ENCODE results near the gene SIRT2. TPM values are rescaled to one million over a fixed set of nuclear protein-coding genes. Genes with fewer than 3 reads are reported as not detected.

Gene SIRT2
- total RNA-seq, 1 experiment from 2014 or later, result 37.4 TPM

- Mint-ChIP-seq H3K27ac (ENCODE audit: low read depth, unreplicated experiment) (no peak overlapping the region), H3K9me3 (ENCODE audit: unreplicated experiment) (no peaks in the 10 kb centered on the region), H3K27me3 (ENCODE audit: insufficient read depth, unreplicated experiment) (no peaks in the 10 kb centered on the region), H3K36me3 (ENCODE audit: insufficient read depth, unreplicated experiment) (peaks cover 100% of the 10 kb centered on the region), H3K4me1 (ENCODE audit: insufficient read depth, unreplicated experiment) (peaks cover 32% of the 10 kb centered on the region), H3K4me3 (ENCODE audit: unreplicated experiment) (no peak overlapping the region)
- DNase-seq (ENCODE audit: unreplicated experiment), result no peak
- ChIA-PET POLR2A (no interaction called here), CTCF (interaction anchor here (0.6 to 1.2 kb wide), 3 partner anchors 89 to 440 kb away, joined by 3 to 4 read pairs (median 4); partner anchors contain the start of gene FAM98C)
- intact Hi-C loops (cut with micrococcal nuclease), result no loop called here
- TF ChIP-seq, protein P1, sequence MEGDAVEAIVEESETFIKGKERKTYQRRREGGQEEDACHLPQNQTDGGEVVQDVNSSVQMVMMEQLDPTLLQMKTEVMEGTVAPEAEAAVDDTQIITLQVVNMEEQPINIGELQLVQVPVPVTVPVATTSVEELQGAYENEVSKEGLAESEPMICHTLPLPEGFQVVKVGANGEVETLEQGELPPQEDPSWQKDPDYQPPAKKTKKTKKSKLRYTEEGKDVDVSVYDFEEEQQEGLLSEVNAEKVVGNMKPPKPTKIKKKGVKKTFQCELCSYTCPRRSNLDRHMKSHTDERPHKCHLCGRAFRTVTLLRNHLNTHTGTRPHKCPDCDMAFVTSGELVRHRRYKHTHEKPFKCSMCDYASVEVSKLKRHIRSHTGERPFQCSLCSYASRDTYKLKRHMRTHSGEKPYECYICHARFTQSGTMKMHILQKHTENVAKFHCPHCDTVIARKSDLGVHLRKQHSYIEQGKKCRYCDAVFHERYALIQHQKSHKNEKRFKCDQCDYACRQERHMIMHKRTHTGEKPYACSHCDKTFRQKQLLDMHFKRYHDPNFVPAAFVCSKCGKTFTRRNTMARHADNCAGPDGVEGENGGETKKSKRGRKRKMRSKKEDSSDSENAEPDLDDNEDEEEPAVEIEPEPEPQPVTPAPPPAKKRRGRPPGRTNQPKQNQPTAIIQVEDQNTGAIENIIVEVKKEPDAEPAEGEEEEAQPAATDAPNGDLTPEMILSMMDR (IDR thresholded peaks at IDR 0.05; ENCODE audit: unreplicated experiment), result no peak
- BruUV-seq (replicated peaks), result no TSS peak
Observed at GRCh38 chr19:38842439-38843174, 56.8 kb downstream of the SIRT2 start.

GRCh38 chr19:38841787-38842438 is 57.5 kb downstream of the SIRT2 start:
- no peak overlapping the region for H3K27ac Mint-ChIP-seq (ENCODE audit: low read depth, unreplicated experiment)
- no peaks in the 10 kb centered on the region for H3K27me3 Mint-ChIP-seq (ENCODE audit: insufficient read depth, unreplicated experiment)
- no peak for DNase-seq (ENCODE audit: unreplicated experiment)
- H3K36me3 Mint-ChIP-seq (ENCODE audit: insufficient read depth, unreplicated experiment), result peaks cover 100% of the 10 kb centered on the region
- intact Hi-C loops (cut with micrococcal nuclease), result no loop called here
- POLR2A ChIA-PET, result interaction anchor here (0.9 kb wide), 1 partner anchor 201 kb away, joined by 3 read pairs; no protein-coding TSS in a partner anchor
- no peaks in the 10 kb centered on the region for H3K9me3 Mint-ChIP-seq (ENCODE audit: unreplicated experiment)
- CTCF ChIA-PET, result interaction anchor here (0.7 to 1.2 kb wide), 3 partner anchors 90 to 439 kb away, joined by 3 to 4 read pairs (median 4); partner anchors contain the start of gene FAM98C
- BruUV-seq (replicated peaks), result no TSS peak
- TF ChIP-seq, protein P1 (IDR thresholded peaks at IDR 0.05; ENCODE audit: unreplicated experiment), result no peak
- H3K4me1 Mint-ChIP-seq (ENCODE audit: insufficient read depth, unreplicated experiment), result peaks cover 30% of the 10 kb centered on the region
- H3K4me3 Mint-ChIP-seq (ENCODE audit: unreplicated experiment), result no peak overlapping the region

GRCh38 chr19:38841180-38841766 is 58.1 kb downstream of the SIRT2 start:
- ChIA-PET CTCF (interaction anchor here (0.6 to 1.2 kb wide), 4 partner anchors 88 to 564 kb away, joined by 3 read pairs; no protein-coding TSS in a partner anchor), POLR2A (interaction anchor here (0.8 to 5.0 kb wide), 5 partner anchors 7 to 201 kb away, joined by 3 to 59 read pairs (median 6); partner anchors contain the start of genes ECH1, HNRNPL, MRPS12 and NFKBIB)
- no peak overlapping the region for H3K4me3 Mint-ChIP-seq (ENCODE audit: unreplicated experiment)
- no peaks in the 10 kb centered on the region for H3K27me3 Mint-ChIP-seq (ENCODE audit: insufficient read depth, unreplicated experiment)
- no peaks in the 10 kb centered on the region for H3K9me3 Mint-ChIP-seq (ENCODE audit: unreplicated experiment)
- no peak overlapping the region for H3K27ac Mint-ChIP-seq (ENCODE audit: low read depth, unreplicated experiment)
- no peak for DNase-seq (ENCODE audit: unreplicated experiment)
- peaks cover 30% of the 10 kb centered on the region for H3K4me1 Mint-ChIP-seq (ENCODE audit: insufficient read depth, unreplicated experiment)
- TF ChIP-seq, protein P1 (IDR thresholded peaks at IDR 0.05; ENCODE audit: unreplicated experiment), result no peak
- no TSS peak for BruUV-seq (replicated peaks)
- peaks cover 100% of the 10 kb centered on the region for H3K36me3 Mint-ChIP-seq (ENCODE audit: insufficient read depth, unreplicated experiment)
- intact Hi-C loops (cut with micrococcal nuclease), result no loop called here

GRCh38 chr19:38840583-38840968 is 58.8 kb downstream of the SIRT2 start:
- ChIA-PET POLR2A (interaction anchor here (0.7 to 5.0 kb wide), 6 partner anchors 8 to 90 kb away, joined by 3 to 59 read pairs (median 6); partner anchors contain the start of genes ECH1, HNRNPL, MRPS12 and NFKBIB), CTCF (interaction anchor here (0.6 to 2.6 kb wide), 5 partner anchors 8 to 564 kb away, joined by 3 to 15 read pairs (median 3); no protein-coding TSS in a partner anchor)
- no peak overlapping the region for H3K4me3 Mint-ChIP-seq (ENCODE audit: unreplicated experiment)

More at GRCh38 chr19:38840583-38840968, 58.8 kb downstream of the SIRT2 start:
- no peak for DNase-seq (ENCODE audit: unreplicated experiment)
- Mint-ChIP-seq H3K27ac (ENCODE audit: low read depth, unreplicated experiment) (no peak overlapping the region), H3K4me1 (ENCODE audit: insufficient read depth, unreplicated experiment) (peaks cover 30% of the 10 kb centered on the region), H3K9me3 (ENCODE audit: unreplicated experiment) (no peaks in the 10 kb centered on the region), H3K27me3 (ENCODE audit: insufficient read depth, unreplicated experiment) (no peaks in the 10 kb centered on the region), H3K36me3 (ENCODE audit: insufficient read depth, unreplicated experiment) (peaks cover 100% of the 10 kb centered on the region)
- intact Hi-C loops (cut with micrococcal nuclease), result no loop called here
- TF ChIP-seq, protein P1 (IDR thresholded peaks at IDR 0.05; ENCODE audit: unreplicated experiment), result no peak
- no TSS peak for BruUV-seq (replicated peaks)
